Natural killer cell (primary cell): Measurements from ENCODE around the gene FOCAD. TPM values are rescaled to one million over a fixed set of nuclear protein-coding genes. Genes with fewer than 3 reads are reported as not detected.

Experiments used
- ATAC-seq, 3 donors: fragments of 150-1000 bp in 2 of 3; fragments of 200-7000 bp in 1 of 3; cut with Tn5 transposase; 1 replicate in 1 of 3; 2 replicates in 2 of 3; pipeline ENCODE4 v1.10.0; 2021; ENCODE audit warnings: mild to moderate bottlenecking in 2 of 3, moderate library complexity in 2 of 3
- DNase-seq, 2 donors: peaks; one replicate each; pipeline versions ENCODE4 v3.0.0 to v3.0.0-alpha.2; 2013 to 2021; ENCODE audit warnings: mixed read lengths in 1 of 2
- H3K27ac ChIP-seq: one replicate; pipeline ENCODE4 v1.5.1; 2013; ENCODE audit warnings: mild to moderate bottlenecking, low read length
- H3K27me3 ChIP-seq: one replicate; pipeline ENCODE4 v1.6.1; 2013; ENCODE audit warnings: low read length; ENCODE audit not compliant: control insufficient read depth, insufficient read depth
- H3K36me3 ChIP-seq: one replicate; pipeline ENCODE4 v1.6.1; 2013; ENCODE audit warnings: low read length; ENCODE audit not compliant: control insufficient read depth, insufficient read depth
- H3K4me1 ChIP-seq: one replicate; pipeline ENCODE4 v1.6.1; 2013; ENCODE audit warnings: low read length; ENCODE audit not compliant: control insufficient read depth, insufficient read depth
- H3K4me3 ChIP-seq: one replicate; pipeline ENCODE4 v1.5.1; 2013; ENCODE audit warnings: low read length
- H3K9me3 ChIP-seq: one replicate; pipeline ENCODE4 v1.6.1; 2013; ENCODE audit warnings: low read length; ENCODE audit not compliant: control insufficient read depth, insufficient read depth
- H3K27ac Mint-ChIP-seq, 2 donors: one replicate each; pipeline ENCODE4 v1.8.0; 2022; ENCODE audit warnings: mild to moderate bottlenecking in 2 of 2, mixed read lengths in 2 of 2, moderate library complexity in 1 of 2
- H3K27me3 Mint-ChIP-seq, 2 donors: one replicate each; pipeline ENCODE4 v1.8.0; 2022; ENCODE audit warnings: low read depth in 2 of 2, mixed read lengths in 2 of 2
- H3K36me3 Mint-ChIP-seq: one replicate; pipeline ENCODE4 v1.8.0; 2022; ENCODE audit warnings: mixed read lengths
- H3K4me1 Mint-ChIP-seq, 2 donors: one replicate each; pipeline ENCODE4 v1.8.0; 2022; ENCODE audit warnings: mixed read lengths in 2 of 2
- H3K4me3 Mint-ChIP-seq: one replicate; pipeline ENCODE4 v1.8.0; 2022; ENCODE audit warnings: mild to moderate bottlenecking, moderate library complexity, mixed read lengths
- H3K9me3 Mint-ChIP-seq, 2 donors: one replicate each; pipeline ENCODE4 v1.8.0; 2022; ENCODE audit warnings: mixed read lengths in 2 of 2
- CTCF ChIP-seq: fragments of 200-600 bp; IDR thresholded peaks from one replicate; pipeline ENCODE4 v1.8.0; 2022; ENCODE audit warnings: antibody characterized with exemption
- WGBS: methylation state at CpG from one replicate; pipeline ENCODE4 v1.1.7; 2013; ENCODE audit warnings: missing lambda C conversion rate; ENCODE audit not compliant: insufficient coverage; 5-methylcytosine and 5-hydroxymethylcytosine counted together
- intact Hi-C: fragments of 100-400 bp; cut with micrococcal nuclease; formaldehyde crosslinking; loops from one replicate; pipeline ENCODE4 v1.14.2; 2022
- total RNA-seq, 4 donors: library from RNA; stranded (reverse); fragments of 120-200 nt in 1 of 4; gene quantifications; one replicate each; pipeline versions ENCODE4 v1.2.3 to v1.2.4, GENCODE V29; 2013 to 2022

The FOCAD gene
- total RNA-seq, 3 donors from 2014 or later (not counting 1 experiment from before 2014, with no cell fraction given): 15.1 to 27.6 (median 18.8) TPM

- 87% methylated on average over 2 of the region's 3 CpGs for WGBS
- Mint-ChIP-seq H3K36me3 (peaks cover 10% of the 10 kb centered on the region), H3K27me3 (no peaks in the 10 kb centered on the region), H3K4me3 (no peak overlapping the region), H3K4me1 (no peaks in the 10 kb centered on the region), H3K27ac (no peak overlapping the region), H3K9me3 (no peaks in the 10 kb centered on the region)
- no peak for TF ChIP-seq CTCF
- H3K4me3 ChIP-seq: no peak overlapping the region
- no peaks in the 10 kb centered on the region for H3K4me1 ChIP-seq
- ATAC-seq (no peak), DNase-seq (no peak)
- no peaks in the 10 kb centered on the region for H3K9me3 ChIP-seq
- H3K27ac ChIP-seq: no peak overlapping the region
- intact Hi-C loops: no loop called here
- no peaks in the 10 kb centered on the region for H3K27me3 ChIP-seq
- H3K36me3 ChIP-seq: peaks cover 9% of the 10 kb centered on the region
Measured at GRCh38 chr9:20984506-20984905, 300.4 kb downstream of the FOCAD start.

GRCh38 chr9:20985851-20986600 is 302.0 kb downstream of the FOCAD start:
- DNase-seq (no peak), ATAC-seq (no peak)
- peaks cover 17% of the 10 kb centered on the region for H3K36me3 ChIP-seq
- Mint-ChIP-seq H3K4me3 (no peak overlapping the region), H3K27me3 (no peaks in the 10 kb centered on the region), H3K36me3 (peaks cover 10% of the 10 kb centered on the region), H3K9me3 (no peaks in the 10 kb centered on the region), H3K27ac (no peak overlapping the region), H3K4me1 (no peaks in the 10 kb centered on the region)
- no peaks in the 10 kb centered on the region for H3K9me3 ChIP-seq
- peaks cover 7% of the 10 kb centered on the region for H3K4me1 ChIP-seq
- TF ChIP-seq CTCF: no peak
- no peaks in the 10 kb centered on the region for H3K27me3 ChIP-seq
- H3K4me3 ChIP-seq: no peak overlapping the region
- WGBS: 96% methylated on average over 6 of the region's 6 CpGs
- intact Hi-C loops: no loop called here
- H3K27ac ChIP-seq: no peak overlapping the region

- WGBS: 92% methylated on average over 1 of the region's 1 CpG
- TF ChIP-seq CTCF: no peak
- Mint-ChIP-seq H3K27me3 (no peaks in the 10 kb centered on the region), H3K4me3 (no peak overlapping the region), H3K36me3 (peaks cover 3% of the 10 kb centered on the region), H3K9me3 (no peaks in the 10 kb centered on the region), H3K4me1 (no peaks in the 10 kb centered on the region), H3K27ac (no peak overlapping the region)
- Histone ChIP-seq H3K27me3 (no peaks in the 10 kb centered on the region), H3K27ac (no peak overlapping the region), H3K4me1 (peaks cover 7% of the 10 kb centered on the region), H3K4me3 (no peak overlapping the region), H3K9me3 (no peaks in the 10 kb centered on the region), H3K36me3 (peaks cover 11% of the 10 kb centered on the region)
- ATAC-seq (no peak), DNase-seq (no peak)
- intact Hi-C loops: no loop called here
Measured at GRCh38 chr9:20987521-20987920, 303.5 kb downstream of the FOCAD start.

- no peak for DNase-seq
- H3K9me3 Mint-ChIP-seq: no peaks in the 10 kb centered on the region
- no peak overlapping the region for H3K4me3 Mint-ChIP-seq
- H3K4me1 Mint-ChIP-seq: no peaks in the 10 kb centered on the region
- intact Hi-C loops: no loop called here
- no peak overlapping the region for H3K27ac Mint-ChIP-seq
- WGBS: 82% methylated on average over 1 of the region's 3 CpGs
- H3K27me3 ChIP-seq: no peaks in the 10 kb centered on the region
- H3K27me3 Mint-ChIP-seq: no peaks in the 10 kb centered on the region
- peaks cover 7% of the 10 kb centered on the region for H3K4me1 ChIP-seq
- H3K9me3 ChIP-seq: no peaks in the 10 kb centered on the region
- H3K36me3 ChIP-seq: peaks cover 11% of the 10 kb centered on the region
- H3K4me3 ChIP-seq: no peak overlapping the region
- no peak for TF ChIP-seq CTCF
- ATAC-seq: no peak
- no peaks in the 10 kb centered on the region for H3K36me3 Mint-ChIP-seq
- H3K27ac ChIP-seq: no peak overlapping the region
Measured at GRCh38 chr9:20988061-20988460, 304.0 kb downstream of the FOCAD start.
